ENCODE results near the gene MTARC2. TPM values are rescaled to one million over a fixed set of nuclear protein-coding genes. Genes with fewer than 3 reads are reported as not detected.

MTARC2 gene
- total RNA-seq, 1 experiment from 2014 or later = not detected

GRCh38 chr1:220741349-220741748 is 6.8 kb upstream of the MTARC2 start:
- no peaks in the 10 kb centered on the region for H3K36me3 ChIP-seq (ENCODE audit: insufficient read depth, low read length, poor library complexity, severe bottlenecking)
- no peak for DNase-seq (ENCODE audit: low spot score)
- no TSS peak for BruUV-seq (replicated peaks)
- no peak overlapping the region for H3K4me3 ChIP-seq (ENCODE audit: low read depth, low read length, poor library complexity, severe bottlenecking)
- H3K9me3 ChIP-seq (ENCODE audit: low read depth, low read length, poor library complexity, severe bottlenecking) = no peaks in the 10 kb centered on the region
- POLR2A ChIA-PET (ENCODE audit: low non-redundant PET) = no interaction called here
- CTCF ChIA-PET = no interaction called here
- H3K4me1 ChIP-seq (ENCODE audit: insufficient read depth, low read length, poor library complexity, severe bottlenecking) = no peaks in the 10 kb centered on the region
- intact Hi-C loops (cut with micrococcal nuclease; ENCODE audit: unreplicated experiment) = no loop called here
- TF ChIP-seq EZH2 (IDR thresholded peaks at IDR 0.05; ENCODE audit: borderline replicate concordance, low read depth, low read length, poor library complexity, severe bottlenecking) = no peak
- TF ChIP-seq CTCF (conservative IDR thresholded peaks at IDR 0.05; ENCODE audit: low read depth, low read length) = no peak
- no peak overlapping the region for H3K27ac ChIP-seq (ENCODE audit: low read depth, low read length, poor library complexity, severe bottlenecking)
- H3K27me3 ChIP-seq (replicated peaks; ENCODE audit: insufficient read depth, low read depth, low read length, poor library complexity) = peaks cover 2% of the 10 kb centered on the region

- CTCF ChIA-PET = no interaction called here
- no TSS peak for BruUV-seq (replicated peaks)
- intact Hi-C loops (cut with micrococcal nuclease; ENCODE audit: unreplicated experiment) = no loop called here
- TF ChIP-seq EZH2 (IDR thresholded peaks at IDR 0.05; ENCODE audit: borderline replicate concordance, low read depth, low read length, poor library complexity, severe bottlenecking) (no peak), CTCF (conservative IDR thresholded peaks at IDR 0.05; ENCODE audit: low read depth, low read length) (no peak)
- Histone ChIP-seq H3K27ac (ENCODE audit: low read depth, low read length, poor library complexity, severe bottlenecking) (no peak overlapping the region), H3K4me3 (ENCODE audit: low read depth, low read length, poor library complexity, severe bottlenecking) (no peak overlapping the region), H3K9me3 (ENCODE audit: low read depth, low read length, poor library complexity, severe bottlenecking) (no peaks in the 10 kb centered on the region), H3K36me3 (ENCODE audit: insufficient read depth, low read length, poor library complexity, severe bottlenecking) (no peaks in the 10 kb centered on the region), H3K4me1 (ENCODE audit: insufficient read depth, low read length, poor library complexity, severe bottlenecking) (no peaks in the 10 kb centered on the region), H3K27me3 (replicated peaks; ENCODE audit: insufficient read depth, low read depth, low read length, poor library complexity) (peaks cover 7% of the 10 kb centered on the region)
- POLR2A ChIA-PET (ENCODE audit: low non-redundant PET) = no interaction called here
- DNase-seq (ENCODE audit: low spot score) = no peak
These were observed 6.3 kb upstream of the MTARC2 start for GRCh38 chr1:220741825-220742224.

GRCh38 chr1:220742520-220742919 is 5.6 kb upstream of the MTARC2 start:
- no peak for DNase-seq (ENCODE audit: low spot score)
- ChIA-PET POLR2A (ENCODE audit: low non-redundant PET) (no interaction called here), CTCF (no interaction called here)
- intact Hi-C loops (cut with micrococcal nuclease; ENCODE audit: unreplicated experiment) = no loop called here
- no peak for TF ChIP-seq CTCF (conservative IDR thresholded peaks at IDR 0.05; ENCODE audit: low read depth, low read length)
- no peak for TF ChIP-seq EZH2 (IDR thresholded peaks at IDR 0.05; ENCODE audit: borderline replicate concordance, low read depth, low read length, poor library complexity, severe bottlenecking)
- no peak overlapping the region for H3K4me3 ChIP-seq (ENCODE audit: low read depth, low read length, poor library complexity, severe bottlenecking)
- H3K9me3 ChIP-seq (ENCODE audit: low read depth, low read length, poor library complexity, severe bottlenecking) = no peaks in the 10 kb centered on the region
- no peaks in the 10 kb centered on the region for H3K4me1 ChIP-seq (ENCODE audit: insufficient read depth, low read length, poor library complexity, severe bottlenecking)
- H3K36me3 ChIP-seq (ENCODE audit: insufficient read depth, low read length, poor library complexity, severe bottlenecking) = no peaks in the 10 kb centered on the region
- H3K27ac ChIP-seq (ENCODE audit: low read depth, low read length, poor library complexity, severe bottlenecking) = no peak overlapping the region
- peaks cover 14% of the 10 kb centered on the region for H3K27me3 ChIP-seq (replicated peaks; ENCODE audit: insufficient read depth, low read depth, low read length, poor library complexity)
- BruUV-seq (replicated peaks) = no TSS peak
